H1 (cell line): ENCODE measurements around the gene MSI2. TPM values are rescaled to one million over a fixed set of nuclear protein-coding genes. Genes with fewer than 3 reads are reported as not detected.

ENCODE experiments used
- CTCF ChIA-PET: fragments of 300-600 bp; sonication (Branson Sonifier 250); formaldehyde crosslinking; loops from one replicate; lab custom pipeline; 2021; ENCODE audit not compliant: partially characterized antibody; lab: Charles Lee
- POLR2A ChIA-PET: fragments of 300-600 bp; sonication (Branson Sonifier 250); formaldehyde crosslinking; loops from one replicate; lab custom pipeline; 2021; ENCODE audit warnings: inconsistent platforms; ENCODE audit not compliant: partially characterized antibody; lab: Charles Lee
- DNase-seq, 2 experiments: peaks; one replicate each; pipeline versions ENCODE4 v3.0.0 to v3.0.0-alpha.2; 2010 to 2022; ENCODE audit warnings: low spot score in 2 of 2, low read depth in 1 of 2, mixed read lengths in 1 of 2
- FAIRE-seq: peaks from 2 replicates; lab custom pipeline; 2011; peaks lifted over from hg19 to GRCh38; lab: Jason Lieb, UNC
- H2AFZ ChIP-seq: 2 replicates; pipeline ENCODE4 v1.8.1; 2012; ENCODE audit warnings: low read length, inconsistent platforms
- H2AK5ac ChIP-seq: 2 replicates; pipeline ENCODE4 v1.6.1; 2013; ENCODE audit warnings: low read depth, low read length
- H2BK120ac ChIP-seq: replicated peaks from 2 replicates; pipeline ENCODE3; 2013; ENCODE audit warnings: low read depth, low read length, inconsistent platforms
- H2BK12ac ChIP-seq: 2 replicates; pipeline ENCODE4 v1.6.1; 2013; ENCODE audit warnings: low read depth, low read length
- H2BK15ac ChIP-seq: 2 replicates; pipeline ENCODE4 v1.6.1; 2013; ENCODE audit warnings: low read length
- H2BK20ac ChIP-seq: 2 replicates; pipeline ENCODE4 v1.6.1; 2013; ENCODE audit warnings: low read length
- H2BK5ac ChIP-seq: 2 replicates; pipeline ENCODE4 v1.6.1; 2013; ENCODE audit warnings: low read depth, low read length
- H3K14ac ChIP-seq: 2 replicates; pipeline ENCODE4 v1.6.1; 2013; ENCODE audit warnings: inconsistent platforms; ENCODE audit not compliant: insufficient read length
- H3K18ac ChIP-seq: 2 replicates; pipeline ENCODE4 v1.6.1; 2013; ENCODE audit warnings: low read length; ENCODE audit errors: extremely low read depth
- H3K23ac ChIP-seq: 2 replicates; pipeline ENCODE4 v1.6.1; 2013; ENCODE audit warnings: inconsistent platforms; ENCODE audit not compliant: insufficient read length
- H3K23me2 ChIP-seq: 2 replicates; pipeline ENCODE4 v1.6.1; 2013; ENCODE audit warnings: low read depth, low read length
- H3K27ac ChIP-seq: 2 replicates; pipeline ENCODE4 v1.6.1; 2011; ENCODE audit warnings: low read depth, low read length, inconsistent platforms
- H3K27me3 ChIP-seq, 4 experiments: replicated peaks in 1 of 4; 1 replicate in 1 of 4; 2 replicates in 3 of 4; pipeline versions ENCODE4 v1.6.1 to v1.8.1; 2011 to 2013; ENCODE audit warnings: low read length in 3 of 4, mild to moderate bottlenecking in 3 of 4, inconsistent platforms in 2 of 4, mixed read lengths in 2 of 4, moderate library complexity in 1 of 4; ENCODE audit not compliant: control insufficient read depth in 3 of 4, insufficient read depth in 3 of 4; ENCODE audit errors: extremely low read depth in 1 of 4
- H3K36me3 ChIP-seq, 4 experiments: 2 replicates each; pipeline versions ENCODE4 v1.6.1 to v1.8.1; 2011 to 2013; ENCODE audit warnings: mild to moderate bottlenecking in 4 of 4, low read length in 3 of 4, moderate library complexity in 2 of 4, control low read depth in 1 of 4, inconsistent platforms in 1 of 4; ENCODE audit not compliant: insufficient read depth in 4 of 4, control insufficient read depth in 2 of 4
- H3K4ac ChIP-seq: replicated peaks from 2 replicates; pipeline ENCODE3; 2013; ENCODE audit warnings: low read length, low read depth, mixed read lengths, inconsistent platforms; ENCODE audit not compliant: insufficient read length
- H3K4me1 ChIP-seq, 4 experiments: replicated peaks in 1 of 4; 1 replicate in 1 of 4; 2 replicates in 3 of 4; pipeline versions ENCODE4 v1.6.1 to v1.8.1; 2011 to 2013; ENCODE audit warnings: low read length in 3 of 4, inconsistent platforms in 2 of 4, mixed read lengths in 1 of 4; ENCODE audit not compliant: insufficient read depth in 4 of 4, control insufficient read depth in 3 of 4
- H3K4me2 ChIP-seq, 2 experiments: 2 replicates each; pipeline versions ENCODE4 v1.6.1 to v1.8.1; 2011 to 2013; ENCODE audit warnings: low read depth in 2 of 2, low read length in 2 of 2, control low read depth in 1 of 2, inconsistent platforms in 1 of 2, mild to moderate bottlenecking in 1 of 2; ENCODE audit not compliant: insufficient read depth in 1 of 2
- H3K4me3 ChIP-seq, 4 experiments: fragments of 200-600, 300-600 bp in 1 of 4; sonication (generic), shearing (Covaris generic), sonication (Bioruptor Twin) in 1 of 4; 2 replicates each; pipeline versions ENCODE4 v1.5.1 to v1.8.1; 2011 to 2016; ENCODE audit warnings: low read length in 4 of 4, low read depth in 3 of 4, control low read depth in 2 of 4, inconsistent platforms in 2 of 4, mild to moderate bottlenecking in 2 of 4, mixed read lengths in 1 of 4, moderate library complexity in 1 of 4; ENCODE audit not compliant: insufficient read depth in 2 of 4; ENCODE audit errors: extremely low read depth in 1 of 4
- H3K56ac ChIP-seq: replicated peaks from 2 replicates; pipeline ENCODE3; 2013; ENCODE audit warnings: low read depth, mild to moderate bottlenecking, mixed read lengths, low read length, inconsistent platforms; ENCODE audit not compliant: insufficient read length
- H3K79me1 ChIP-seq: 2 replicates; pipeline ENCODE4 v1.6.1; 2013; ENCODE audit warnings: low read depth, low read length, control low read depth
- H3K79me2 ChIP-seq, 2 experiments: 2 replicates each; pipeline versions ENCODE4 v1.6.1 to v1.8.1; 2012 to 2013; ENCODE audit warnings: low read length in 2 of 2, mild to moderate bottlenecking in 2 of 2, inconsistent platforms in 1 of 2; ENCODE audit not compliant: insufficient read depth in 2 of 2, control insufficient read depth in 1 of 2
- H3K9ac ChIP-seq, 4 experiments: replicated peaks in 1 of 4; 1 replicate in 1 of 4; 2 replicates in 3 of 4; pipeline versions ENCODE4 v1.6.1 to v1.8.1; 2011 to 2013; ENCODE audit warnings: low read depth in 3 of 4, low read length in 3 of 4, control low read depth in 2 of 4, mild to moderate bottlenecking in 2 of 4, moderate library complexity in 2 of 4, inconsistent platforms in 1 of 4; ENCODE audit errors: extremely low read depth in 1 of 4
- H3K9me3 ChIP-seq, 2 experiments: 2 replicates each; pipeline versions ENCODE4 v1.6.1 to v1.8.1; 2012 to 2013; ENCODE audit warnings: mild to moderate bottlenecking in 2 of 2, moderate library complexity in 2 of 2, control low read depth in 1 of 2, inconsistent platforms in 1 of 2, low read depth in 1 of 2, low read length in 1 of 2, mixed read lengths in 1 of 2; ENCODE audit not compliant: insufficient read depth in 2 of 2
- H4K20me1 ChIP-seq, 2 experiments: replicated peaks in 1 of 2; 2 replicates each; pipeline versions ENCODE3 to v1.8.1; 2011 to 2013; ENCODE audit warnings: inconsistent platforms in 2 of 2, low read length in 2 of 2, mild to moderate bottlenecking in 1 of 2; ENCODE audit not compliant: insufficient read depth in 2 of 2, control insufficient read depth in 1 of 2
- H4K5ac ChIP-seq: 2 replicates; pipeline ENCODE4 v1.6.1; 2013; ENCODE audit warnings: low read length, low read depth, mixed read lengths, inconsistent platforms; ENCODE audit not compliant: insufficient read length
- H4K8ac ChIP-seq: 2 replicates; pipeline ENCODE4 v1.8.0; 2013; ENCODE audit warnings: mild to moderate bottlenecking, moderate library complexity, low read length, inconsistent platforms; ENCODE audit not compliant: insufficient read depth; ENCODE audit errors: extremely low read depth
- H4K91ac ChIP-seq: replicated peaks from 2 replicates; pipeline ENCODE3; 2013; ENCODE audit warnings: low read length, mixed read lengths, inconsistent platforms; ENCODE audit not compliant: insufficient read length
- CTBP2 ChIP-seq: IDR thresholded peaks from 2 replicates; pipeline ENCODE4 v1.7.0; 2011; ENCODE audit warnings: borderline replicate concordance, mild to moderate bottlenecking, moderate library complexity, mixed read lengths, low read length; ENCODE audit not compliant: insufficient read depth, insufficient read length
- HDAC6 ChIP-seq: IDR thresholded peaks from one replicate; pipeline ENCODE4 v1.7.1; 2012; ENCODE audit warnings: low read depth, mild to moderate bottlenecking, inconsistent platforms, low read length, moderate library complexity
- JUN ChIP-seq: IDR thresholded peaks from 2 replicates; pipeline ENCODE4 v1.6.1; 2011; ENCODE audit warnings: low read depth, mild to moderate bottlenecking, improper control_type of control experiment, low read length
- KDM4A ChIP-seq: IDR thresholded peaks from one replicate; pipeline ENCODE4 v1.7.1; 2012; ENCODE audit warnings: low read depth, mild to moderate bottlenecking, moderate library complexity, low read length, inconsistent platforms; ENCODE audit not compliant: severe bottlenecking
- MAX ChIP-seq: IDR thresholded peaks from 2 replicates; pipeline ENCODE4 v1.6.1; 2012; ENCODE audit warnings: inconsistent platforms
- POLR2AphosphoS5 ChIP-seq: IDR thresholded peaks from 2 replicates; pipeline ENCODE4 v1.6.1; 2011; ENCODE audit warnings: low read depth, low read length
- RAD21 ChIP-seq, 2 experiments: IDR thresholded peaks in 1 of 2; conservative IDR thresholded peaks in 1 of 2; 2 replicates each; pipeline ENCODE4 v1.6.1; 2011; ENCODE audit warnings: low read depth in 2 of 2, low read length in 2 of 2, improper control_type of control experiment in 1 of 2, inconsistent platforms in 1 of 2, mild to moderate bottlenecking in 1 of 2, moderate library complexity in 1 of 2
- RFX5 ChIP-seq: IDR thresholded peaks from 2 replicates; pipeline ENCODE4 v1.6.1; 2011; ENCODE audit warnings: low read depth, low read length, improper control_type of control experiment, borderline replicate concordance
- SP1 ChIP-seq: IDR thresholded peaks from 2 replicates; pipeline ENCODE4 v1.6.1; 2011; ENCODE audit warnings: low read depth, low read length
- YY1 ChIP-seq: IDR thresholded peaks from 2 replicates; pipeline ENCODE4 v1.6.1; 2011; ENCODE audit warnings: low read depth, mild to moderate bottlenecking, low read length
- WGBS, 2 experiments: shearing (Covaris generic) in 1 of 2; methylation state at CpG; one replicate each; pipeline versions ENCODE4 v1.1.6 to v1.1.7; 2013 to 2015; ENCODE audit warnings: low lambda C conversion rate in 2 of 2, mixed read lengths in 2 of 2, inconsistent platforms in 1 of 2, low coverage in 1 of 2, missing lambda C conversion rate in 1 of 2; ENCODE audit not compliant: insufficient replicate concordance in 2 of 2, insufficient coverage in 1 of 2, insufficient read length in 1 of 2; ENCODE audit errors: extremely low coverage in 1 of 2, missing lambda C conversion rate in 1 of 2; 5-methylcytosine and 5-hydroxymethylcytosine counted together
- polyA plus RNA-seq, 7 experiments: library from polyadenylated mRNA; depleted of rRNA in 3 of 7; stranded (reverse) in 5 of 7; unstranded in 2 of 7; fragments of >200 nt in 5 of 7; fragments of 200-250 nt in 2 of 7; gene quantifications; 1 replicate in 5 of 7; 2 replicates in 1 of 7; 4 replicates in 1 of 7; pipeline versions ENCODE4 v1.2.1 to v1.2.3, GENCODE V29; 2011 to 2013; ENCODE audit warnings: missing spikeins in 2 of 7, mixed read lengths in 2 of 7
- total RNA-seq: library from RNA; stranded (reverse); fragmentation: NEBNext Ultra II Directional; extraction: Animal tissue kit (Norgen Biotek cat#: 25700); gene quantifications from 2 replicates; pipeline ENCODE4 v1.2.1, GENCODE V29; 2021

MSI2 gene
- total and polyA plus RNA-seq, 2 of the 8 experiments (the other 6 are each of a cell fraction or from before 2014, with no cell fraction given), result 36.7 to 80.6 TPM

GRCh38 chr17:57649731-57650484, 393.6 kb downstream of the MSI2 start:
- Histone ChIP-seq H3K27ac (peak overlapping the region; percentile 17; the same call in 1 of the 2 replicates), H3K14ac (no peak overlapping the region), H2BK15ac (0 out of 2 replicates have a peak overlapping the region, but pooled peaks have one; percentile 22), H3K79me1 (0 out of 2 replicates have a peak, but pooled peaks cover 2% of the 10 kb centered on the region), H3K79me2 (no peaks in the 10 kb centered on the region), H4K20me1 (peaks cover 0 to 4% of the 10 kb centered on the region in 2 experiments), H3K4me1 (peaks cover 10 to 23% (median 20%) of the 10 kb centered on the region in 4 experiments), H3K56ac (no peak overlapping the region), H3K4ac (no peak overlapping the region), H3K9me3 (no peaks in the 10 kb centered on the region), H2BK20ac (peak overlapping the region; percentile 87), H4K8ac (no peak overlapping the region), H3K9ac (no peak overlapping the region), H3K18ac (peak overlapping the region; percentile 64; the same call in 1 of the 2 replicates), H2AFZ (no peak overlapping the region), H3K4me3 (peak overlapping the region in 2 of 4 experiments; percentile 26 to 41; a peak in 1 of 8 replicates), H3K36me3 (no peaks in the 10 kb centered on the region; a peak in 1 of 8 replicates), H3K4me2 (peak overlapping the region; percentile 52 to 61), H4K91ac (peak overlapping the region; percentile 75), H2AK5ac (peak overlapping the region; percentile 100; the same call in 1 of the 2 replicates), H2BK120ac (peak overlapping the region; percentile 25), H2BK12ac (peak overlapping the region; percentile 96; the same call in 1 of the 2 replicates), H3K23me2 (peaks cover 4% of the 10 kb centered on the region), H2BK5ac (peak overlapping the region; percentile 81; the same call in 1 of the 2 replicates), H3K23ac (no peak overlapping the region), H4K5ac (no peak overlapping the region), H3K27me3 (no peaks in the 10 kb centered on the region)
- ChIA-PET CTCF (interaction anchor here (0.7 to 2.1 kb wide), 9 partner anchors 8 to 98 kb away, joined by 3 to 10 read pairs (median 3); no protein-coding TSS in a partner anchor), POLR2A (interaction anchor here (0.8 to 4.5 kb wide), 3 partner anchors 9 to 16 kb away, joined by 3 to 18 read pairs (median 7); no protein-coding TSS in a partner anchor)
- peak in 1 of 2 experiments; percentile 55 for DNase-seq
- 55% methylated on average over 5 of the region's 8 CpGs; no CpG with 5 or more reads in 1 of the 2 experiments for WGBS, 2 experiments
- peak; percentile 72 for FAIRE-seq
- TF ChIP-seq KDM4A, result no peak
- no peak for TF ChIP-seq YY1
- TF ChIP-seq HDAC6, result no peak
- TF ChIP-seq RAD21 (IDR thresholded peaks at IDR 0.05 in 1 of 2, conservative IDR thresholded peaks at IDR 0.05 in 1 of 2; ENCODE audit: low read depth in 2 of 2, low read length in 2 of 2), result no peak
- 0 out of 2 replicates have a peak, but pooled peaks have one; percentile 8 for TF ChIP-seq SP1
- TF ChIP-seq MAX, result peak; percentile 73
- no peak for TF ChIP-seq POLR2AphosphoS5
- peak; percentile 58 for TF ChIP-seq JUN
- TF ChIP-seq CTBP2, result no peak
- no peak for TF ChIP-seq RFX5
